Upper lobe of left lung (tissue), 6 donors: ENCODE results near the gene OXGR1. TPM values are rescaled to one million over a fixed set of nuclear protein-coding genes. Genes with fewer than 3 reads are reported as not detected.

Source experiments
- ATAC-seq, 2 donors: fragments of 200-7000 bp; cut with Tn5 transposase; one replicate each; pipeline ENCODE4 v1.9.1; 2022; ENCODE audit warnings: mild to moderate bottlenecking in 2 of 2, moderate library complexity in 2 of 2; ENCODE audit not compliant: low FRiP score in 2 of 2
- DNase-seq, 2 donors: peaks; one replicate each; pipeline ENCODE4 v3.0.0-alpha.2; 2019 to 2020
- H3K27ac ChIP-seq, 4 donors: fragments of 200-600 bp; sonication (generic); one replicate each; pipeline ENCODE4 v1.5.1; 2016 to 2019
- H3K27me3 ChIP-seq, 4 donors: fragments of 200-600 bp; sonication (generic); one replicate each; pipeline ENCODE4 v1.5.1; 2017 to 2019
- H3K36me3 ChIP-seq, 4 donors: fragments of 200-600 bp; sonication (generic); one replicate each; pipeline ENCODE4 v1.5.1; 2016 to 2019
- H3K4me1 ChIP-seq, 4 donors: fragments of 200-600 bp; sonication (generic); one replicate each; pipeline ENCODE4 v1.5.1; 2018 to 2019
- H3K4me3 ChIP-seq, 4 donors: fragments of 200-600 bp; sonication (generic); one replicate each; pipeline ENCODE4 v1.5.1; 2017 to 2019; ENCODE audit warnings: mild to moderate bottlenecking in 2 of 4, moderate library complexity in 1 of 4
- H3K9me3 ChIP-seq, 4 donors: fragments of 200-600 bp; sonication (generic); one replicate each; pipeline ENCODE4 v1.5.1; 2018 to 2019
- CTCF ChIP-seq, 6 experiments: fragments of 450-650 bp in 4 of 6; fragments of 200-600 bp in 2 of 6; sonication (generic) in 2 of 6; IDR thresholded peaks; one replicate each; pipeline ENCODE4 v1.5.1; 2016 to 2019; ENCODE audit warnings: antibody characterized with exemption in 6 of 6
- EP300 ChIP-seq, 4 donors: sonication (generic); formaldehyde crosslinking; IDR thresholded peaks; one replicate each; pipeline ENCODE4 v1.5.1; 2017; ENCODE audit warnings: antibody characterized with exemption in 4 of 4, control low read depth in 2 of 4
- POLR2A ChIP-seq, 4 donors: fragments of 450-650 bp; IDR thresholded peaks; one replicate each; pipeline ENCODE4 v1.5.1; 2016 to 2017; ENCODE audit warnings: antibody characterized with exemption in 4 of 4, mild to moderate bottlenecking in 2 of 4
- POLR2AphosphoS5 ChIP-seq, 2 donors: sonication (generic); formaldehyde crosslinking; IDR thresholded peaks; one replicate each; pipeline ENCODE4 v1.5.1; 2017; ENCODE audit warnings: antibody characterized with exemption in 2 of 2
- WGBS, 2 donors: methylation state at CpG; one replicate each; pipeline ENCODE4 v1.1.5; 2017 to 2018; 5-methylcytosine and 5-hydroxymethylcytosine counted together
- total RNA-seq, 6 donors: library from RNA; depleted of rRNA in 4 of 6; stranded (reverse); fragments of >200 nt in 4 of 6; gene quantifications; one replicate each; pipeline versions ENCODE4 v1.1.0 to v1.2.1, GENCODE V29; 2016 to 2021
- donor health status: DM: no; HTN: no; CAD: no; lungs with moderate emphysema.
- donor health status: DM: no; HTN: yes; CAD: no; lungs with severe emphysema.

The OXGR1 gene
- total RNA-seq, 6 donors from 2014 or later, result 0.15 to 1.2 (median 0.54) TPM; not detected in 1

DNA sequence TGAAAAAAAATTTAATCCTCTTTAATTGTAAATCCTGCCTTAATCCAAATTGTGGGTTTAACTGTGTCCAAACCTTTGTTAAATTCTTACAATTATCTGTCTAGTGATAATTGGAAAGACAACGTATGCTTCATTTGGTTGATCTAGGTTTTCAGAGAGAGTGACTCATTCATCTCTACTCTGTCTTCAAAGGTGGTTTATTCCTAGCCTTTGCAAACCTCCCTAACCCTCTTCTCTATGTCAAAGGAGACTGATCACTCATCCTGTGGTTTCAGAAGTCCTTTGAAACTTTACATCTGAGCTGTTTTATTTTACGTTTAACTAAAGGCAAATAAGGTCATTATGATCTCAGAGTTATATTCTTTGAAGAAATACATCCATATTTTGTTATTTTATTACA lies 8.8 kb upstream of the OXGR1 start:
- TF ChIP-seq POLR2AphosphoS5 (IDR thresholded peaks at IDR 0.05), result no peak
- TF ChIP-seq EP300 (IDR thresholded peaks at IDR 0.05), result no peak
- TF ChIP-seq CTCF (IDR thresholded peaks at IDR 0.05), result no peak
- no peak for TF ChIP-seq POLR2A (IDR thresholded peaks at IDR 0.05)
- ATAC-seq, result no peak
- no peak overlapping the region for H3K4me3 ChIP-seq
- DNase-seq, result no peak
- no peaks in the 10 kb centered on the region for H3K36me3 ChIP-seq
- H3K27ac ChIP-seq, result no peak overlapping the region
- H3K4me1 ChIP-seq, result peaks cover 0 to 6% (median 0%) of the 10 kb centered on the region in 4 donors
- WGBS, 2 donors, result 73 to 88% methylated on average over 2 of the region's 2 CpGs
- no peaks in the 10 kb centered on the region for H3K27me3 ChIP-seq
- no peaks in the 10 kb centered on the region for H3K9me3 ChIP-seq

- 74% methylated on average over 2 of the region's 2 CpGs for WGBS, 2 donors
- DNase-seq (no peak), ATAC-seq (no peak)
- H3K27ac ChIP-seq, result no peak overlapping the region
- H3K4me3 ChIP-seq, result no peak overlapping the region
- H3K4me1 ChIP-seq, result peaks cover 0 to 6% (median 0%) of the 10 kb centered on the region in 4 donors
- TF ChIP-seq EP300 (IDR thresholded peaks at IDR 0.05), result no peak
- no peak for TF ChIP-seq POLR2A (IDR thresholded peaks at IDR 0.05)
- no peak for TF ChIP-seq POLR2AphosphoS5 (IDR thresholded peaks at IDR 0.05)
- no peak for TF ChIP-seq CTCF (IDR thresholded peaks at IDR 0.05)
- no peaks in the 10 kb centered on the region for H3K36me3 ChIP-seq
- no peaks in the 10 kb centered on the region for H3K27me3 ChIP-seq
- H3K9me3 ChIP-seq, result no peaks in the 10 kb centered on the region
Observed at GRCh38 chr13:97002581-97002980, 8.3 kb upstream of the OXGR1 start.

DNA sequence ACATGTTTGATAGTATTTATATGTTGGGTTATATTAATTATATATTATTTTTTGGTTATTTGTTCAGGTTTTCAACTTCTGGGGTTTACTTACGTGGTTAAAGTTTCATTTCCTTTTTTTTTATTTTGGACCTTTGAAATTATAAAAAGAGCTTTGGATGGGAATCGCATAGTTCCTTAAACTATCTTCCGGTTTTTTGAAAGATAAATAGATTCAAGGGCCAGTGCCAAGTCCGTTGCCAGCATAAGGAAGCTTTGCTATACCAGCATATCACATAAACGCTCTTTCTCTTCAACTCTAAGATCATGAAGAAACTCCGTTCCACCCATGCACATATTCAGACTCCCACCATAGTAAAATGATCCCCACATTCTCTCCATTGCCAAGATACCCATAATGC lies 7.4 kb upstream of the OXGR1 start:
- Histone ChIP-seq H3K9me3 (no peaks in the 10 kb centered on the region), H3K27ac (no peak overlapping the region), H3K4me3 (no peak overlapping the region), H3K4me1 (peaks cover 0 to 6% (median 0%) of the 10 kb centered on the region in 4 donors), H3K27me3 (no peaks in the 10 kb centered on the region), H3K36me3 (no peaks in the 10 kb centered on the region)
- 42 to 54% methylated on average over 6 of the region's 6 CpGs for WGBS, 2 donors
- ATAC-seq, result peak in 1 of 2 donors; percentile 39
- no peak for DNase-seq
- no peak for TF ChIP-seq POLR2AphosphoS5 (IDR thresholded peaks at IDR 0.05)
- no peak for TF ChIP-seq EP300 (IDR thresholded peaks at IDR 0.05)
- no peak for TF ChIP-seq POLR2A (IDR thresholded peaks at IDR 0.05)
- TF ChIP-seq CTCF (IDR thresholded peaks at IDR 0.05), result no peak

DNA sequence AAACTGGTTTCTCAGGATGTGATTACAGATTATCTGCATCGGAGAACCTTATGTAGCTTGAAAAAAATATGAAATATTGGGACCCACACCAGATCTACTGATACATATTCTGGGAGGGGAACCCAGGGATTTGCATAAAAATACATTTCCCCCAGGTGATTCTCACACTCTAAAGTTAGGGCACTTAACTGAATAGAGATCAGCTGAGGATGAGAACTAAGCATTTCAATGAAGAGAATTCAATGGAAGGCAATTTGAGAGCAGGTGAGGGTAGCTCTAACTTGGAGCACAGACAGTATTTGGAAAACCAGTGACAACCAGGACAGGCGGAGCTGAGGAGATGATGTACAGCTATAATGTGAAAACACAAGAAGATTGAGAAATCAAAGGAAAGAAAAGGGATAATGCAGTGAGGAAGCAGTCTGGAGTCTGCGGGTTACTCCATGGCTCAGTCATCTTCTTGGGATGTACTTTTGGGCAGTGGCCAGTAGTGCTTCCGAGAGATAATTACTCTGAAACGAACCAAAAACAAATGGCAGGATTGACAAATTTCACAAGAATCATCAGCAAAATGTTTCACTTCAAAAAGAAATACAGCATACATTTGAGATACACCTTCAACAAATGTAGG lies 6.1 kb upstream of the OXGR1 start:
- Histone ChIP-seq H3K27ac (no peak overlapping the region), H3K4me3 (no peak overlapping the region), H3K27me3 (no peaks in the 10 kb centered on the region), H3K9me3 (no peaks in the 10 kb centered on the region), H3K4me1 (peaks cover 0 to 6% (median 0%) of the 10 kb centered on the region in 4 donors), H3K36me3 (no peaks in the 10 kb centered on the region)
- TF ChIP-seq EP300 (IDR thresholded peaks at IDR 0.05) (no peak), POLR2A (IDR thresholded peaks at IDR 0.05) (no peak), POLR2AphosphoS5 (IDR thresholded peaks at IDR 0.05) (no peak), CTCF (IDR thresholded peaks at IDR 0.05) (no peak)
- WGBS, 2 donors, result 72 to 74% methylated on average over 5 of the region's 5 CpGs
- DNase-seq, result no peak
- peak in 1 of 2 donors; percentile 22 for ATAC-seq

GRCh38 chr13:96999091-96999490 lies 4.8 kb upstream of the OXGR1 start:
- Histone ChIP-seq H3K4me1 (peaks cover 0 to 8% (median 6%) of the 10 kb centered on the region in 4 donors), H3K27me3 (peaks cover 0 to 7% (median 3%) of the 10 kb centered on the region in 4 donors), H3K9me3 (no peaks in the 10 kb centered on the region), H3K36me3 (no peaks in the 10 kb centered on the region), H3K4me3 (no peak overlapping the region), H3K27ac (no peak overlapping the region)
- ATAC-seq (no peak), DNase-seq (no peak)
- no peak for TF ChIP-seq POLR2AphosphoS5 (IDR thresholded peaks at IDR 0.05)
- no peak for TF ChIP-seq POLR2A (IDR thresholded peaks at IDR 0.05)
- TF ChIP-seq CTCF (IDR thresholded peaks at IDR 0.05), result no peak
- no peak for TF ChIP-seq EP300 (IDR thresholded peaks at IDR 0.05)
- WGBS, 2 donors, result 96 to 100% methylated on average over 2 of the region's 2 CpGs
